Measurements from ENCODE around the gene NT5C2.

NT5C2 gene

DNA sequence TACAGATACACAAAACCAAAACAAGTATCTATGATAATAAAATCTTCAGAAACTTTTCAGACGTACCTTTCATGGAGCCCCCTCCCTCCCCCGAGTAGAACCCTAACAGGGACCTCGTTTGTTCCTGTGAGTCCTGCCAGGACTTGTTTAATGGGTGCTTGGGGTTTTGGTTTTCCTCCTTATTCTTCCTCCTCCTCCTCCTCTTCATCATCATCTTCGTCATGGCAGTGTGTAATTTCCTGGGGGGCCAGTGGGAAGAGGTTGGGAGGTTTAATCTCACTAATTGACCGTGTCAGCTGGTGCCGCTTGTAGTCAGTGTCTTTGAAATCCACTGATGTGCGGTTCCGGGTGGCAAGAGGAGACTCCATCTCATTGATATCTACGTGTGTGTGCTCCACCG is 103.6 kb downstream of the NT5C2 start:
- DNase-seq (ENCODE audit: low spot score) = no peak
- TF ChIP-seq, protein P1, sequence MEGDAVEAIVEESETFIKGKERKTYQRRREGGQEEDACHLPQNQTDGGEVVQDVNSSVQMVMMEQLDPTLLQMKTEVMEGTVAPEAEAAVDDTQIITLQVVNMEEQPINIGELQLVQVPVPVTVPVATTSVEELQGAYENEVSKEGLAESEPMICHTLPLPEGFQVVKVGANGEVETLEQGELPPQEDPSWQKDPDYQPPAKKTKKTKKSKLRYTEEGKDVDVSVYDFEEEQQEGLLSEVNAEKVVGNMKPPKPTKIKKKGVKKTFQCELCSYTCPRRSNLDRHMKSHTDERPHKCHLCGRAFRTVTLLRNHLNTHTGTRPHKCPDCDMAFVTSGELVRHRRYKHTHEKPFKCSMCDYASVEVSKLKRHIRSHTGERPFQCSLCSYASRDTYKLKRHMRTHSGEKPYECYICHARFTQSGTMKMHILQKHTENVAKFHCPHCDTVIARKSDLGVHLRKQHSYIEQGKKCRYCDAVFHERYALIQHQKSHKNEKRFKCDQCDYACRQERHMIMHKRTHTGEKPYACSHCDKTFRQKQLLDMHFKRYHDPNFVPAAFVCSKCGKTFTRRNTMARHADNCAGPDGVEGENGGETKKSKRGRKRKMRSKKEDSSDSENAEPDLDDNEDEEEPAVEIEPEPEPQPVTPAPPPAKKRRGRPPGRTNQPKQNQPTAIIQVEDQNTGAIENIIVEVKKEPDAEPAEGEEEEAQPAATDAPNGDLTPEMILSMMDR (IDR thresholded peaks at IDR 0.05; ENCODE audit: extremely low read depth, insufficient read depth, missing control alignments) = no peak
- in situ Hi-C loops (cut with MboI; ENCODE audit: low pct_unique_long_range_greater_than_20kb, low sequenced_read_pairs, unreplicated experiment) = no loop called here

DNA sequence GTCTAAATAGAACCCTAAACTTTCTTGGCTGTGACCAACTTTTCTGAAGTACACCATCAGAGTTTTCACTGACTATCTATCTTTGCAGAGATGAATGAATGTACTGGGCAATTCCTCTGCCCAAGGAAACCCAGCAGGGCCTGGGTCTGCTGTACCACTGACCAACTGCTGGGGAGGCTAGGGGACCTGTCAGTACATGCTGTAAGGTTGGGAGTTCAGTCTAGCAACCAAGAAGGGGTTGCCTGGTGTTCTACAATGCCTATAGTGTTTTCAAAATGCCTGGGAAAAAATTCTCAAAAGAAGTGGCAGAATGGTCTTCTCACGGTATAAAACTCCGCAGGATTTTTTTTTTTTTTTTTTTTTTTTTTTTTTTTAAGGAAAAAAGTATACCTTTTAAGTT is 106.3 kb downstream of the NT5C2 start:
- in situ Hi-C loops (cut with MboI; ENCODE audit: low pct_unique_long_range_greater_than_20kb, low sequenced_read_pairs, unreplicated experiment) = no loop called here
- TF ChIP-seq, protein P1 (IDR thresholded peaks at IDR 0.05; ENCODE audit: extremely low read depth, insufficient read depth, missing control alignments) = peak; percentile 5
- no peak for DNase-seq (ENCODE audit: low spot score)

DNA sequence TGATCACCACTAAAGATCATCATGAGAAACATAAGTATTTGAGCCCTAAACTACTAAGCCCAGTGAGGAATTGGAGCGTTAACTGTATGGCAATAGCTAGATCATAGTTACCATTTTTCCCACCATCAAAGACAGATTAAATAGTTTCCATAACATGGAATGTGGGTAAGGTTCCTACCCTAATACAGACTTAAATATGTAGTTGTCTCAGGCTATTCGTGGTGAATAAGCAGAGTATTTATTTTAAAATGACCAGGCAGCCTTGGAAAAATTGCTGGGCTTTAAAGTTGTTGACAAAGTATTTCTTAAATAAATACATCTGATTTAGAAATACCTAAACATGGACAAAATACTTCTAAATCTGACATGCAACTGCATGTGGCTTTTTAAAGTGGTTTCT is 106.8 kb downstream of the NT5C2 start:
- TF ChIP-seq, protein P1 (IDR thresholded peaks at IDR 0.05; ENCODE audit: extremely low read depth, insufficient read depth, missing control alignments) = no peak
- in situ Hi-C loops (cut with MboI; ENCODE audit: low pct_unique_long_range_greater_than_20kb, low sequenced_read_pairs, unreplicated experiment) = no loop called here
- DNase-seq (ENCODE audit: low spot score) = no peak

DNA sequence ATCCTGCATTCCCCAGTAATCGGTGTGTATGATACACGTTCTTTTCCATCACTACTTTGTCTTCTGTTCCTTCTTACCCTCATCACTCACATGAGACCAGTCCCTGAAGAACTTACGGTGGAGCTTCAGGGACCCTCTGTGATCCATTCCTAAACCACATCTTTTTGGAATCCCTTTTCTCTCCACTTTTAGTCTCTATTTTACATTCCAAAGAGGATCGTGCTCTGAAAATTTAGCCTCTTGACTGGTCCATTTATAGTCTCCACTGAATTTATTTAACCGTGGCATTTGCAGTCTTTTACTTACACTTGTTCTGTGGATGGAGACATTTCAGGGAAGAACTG is 109.1 kb downstream of the NT5C2 start:
- no peak for DNase-seq (ENCODE audit: low spot score)
- TF ChIP-seq, protein P1 (IDR thresholded peaks at IDR 0.05; ENCODE audit: extremely low read depth, insufficient read depth, missing control alignments) = no peak
- in situ Hi-C loops (cut with MboI; ENCODE audit: low pct_unique_long_range_greater_than_20kb, low sequenced_read_pairs, unreplicated experiment) = no loop called here

DNA sequence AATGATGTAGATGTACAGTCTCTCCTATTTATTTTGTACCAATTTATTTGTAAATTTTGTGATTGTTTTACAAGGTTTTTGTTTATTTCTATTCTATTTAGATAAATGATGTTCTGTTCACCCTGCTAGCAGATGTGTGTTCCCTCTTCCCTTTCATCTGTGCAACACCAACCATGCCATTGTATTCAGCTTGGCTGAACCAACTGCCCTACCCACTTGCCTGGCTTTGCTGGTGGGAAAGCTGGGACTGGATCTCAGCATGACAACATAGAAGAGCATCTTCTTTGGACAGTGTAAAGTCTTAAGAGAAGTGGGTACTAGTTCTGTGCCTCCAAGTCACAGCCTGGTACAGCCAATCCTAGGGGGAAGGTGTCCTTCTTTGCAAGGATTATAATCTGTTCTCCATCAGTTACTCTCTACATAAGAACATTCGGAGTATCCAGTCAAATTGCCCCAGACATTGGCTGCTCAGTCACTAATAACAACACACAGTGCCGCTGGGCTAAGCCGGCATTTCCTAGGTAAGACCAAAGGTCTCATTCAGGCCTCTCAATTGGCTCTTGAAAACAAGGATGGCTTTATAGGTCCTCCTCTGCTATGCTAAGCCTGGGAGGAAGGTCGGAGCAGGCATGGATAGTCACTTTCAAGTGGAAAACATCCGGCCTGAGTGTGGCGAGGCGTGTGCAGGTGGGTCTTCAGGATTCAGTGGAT is 109.7 kb downstream of the NT5C2 start:
- TF ChIP-seq, protein P1 (IDR thresholded peaks at IDR 0.05; ENCODE audit: extremely low read depth, insufficient read depth, missing control alignments) = no peak
- in situ Hi-C loops (cut with MboI; ENCODE audit: low pct_unique_long_range_greater_than_20kb, low sequenced_read_pairs, unreplicated experiment) = no loop called here
- DNase-seq (ENCODE audit: low spot score) = no peak

DNA sequence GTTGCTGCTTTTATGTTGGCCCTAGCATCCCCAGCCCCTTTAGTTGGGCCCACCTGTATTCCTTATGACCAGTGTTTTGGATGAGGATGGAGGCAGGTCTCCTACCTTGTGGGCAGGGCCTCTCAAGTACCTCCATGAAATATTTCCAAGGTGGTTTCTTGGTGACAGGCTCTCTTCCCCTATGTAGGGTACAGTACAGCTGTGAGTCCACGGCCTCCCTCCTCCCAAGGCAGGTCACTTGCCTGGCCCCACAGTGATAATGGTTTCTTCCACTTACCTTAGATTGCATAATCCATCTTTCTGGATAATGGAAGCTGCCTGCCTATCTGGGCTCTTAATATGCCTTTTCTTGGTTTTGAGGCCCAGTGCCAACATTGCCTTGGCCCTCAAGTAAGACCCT is 110.4 kb downstream of the NT5C2 start:
- TF ChIP-seq, protein P1 (IDR thresholded peaks at IDR 0.05; ENCODE audit: extremely low read depth, insufficient read depth, missing control alignments) = no peak
- no peak for DNase-seq (ENCODE audit: low spot score)
- in situ Hi-C loops (cut with MboI; ENCODE audit: low pct_unique_long_range_greater_than_20kb, low sequenced_read_pairs, unreplicated experiment) = no loop called here

Data from GM13977 (cell line).